GM10266 (cell line): Measurements from ENCODE around the gene CGN.

Experiments
- DNase-seq: peaks from one replicate; pipeline ENCODE4 v3.0.0; 2012; ENCODE audit errors: extremely low spot score
- CTCF ChIP-seq: IDR thresholded peaks from 2 replicates; pipeline ENCODE4 v1.5.1; 2012; ENCODE audit warnings: mild to moderate bottlenecking, low read depth; ENCODE audit not compliant: control insufficient read depth, insufficient read depth; ENCODE audit errors: missing control alignments

Gene CGN

DNA sequence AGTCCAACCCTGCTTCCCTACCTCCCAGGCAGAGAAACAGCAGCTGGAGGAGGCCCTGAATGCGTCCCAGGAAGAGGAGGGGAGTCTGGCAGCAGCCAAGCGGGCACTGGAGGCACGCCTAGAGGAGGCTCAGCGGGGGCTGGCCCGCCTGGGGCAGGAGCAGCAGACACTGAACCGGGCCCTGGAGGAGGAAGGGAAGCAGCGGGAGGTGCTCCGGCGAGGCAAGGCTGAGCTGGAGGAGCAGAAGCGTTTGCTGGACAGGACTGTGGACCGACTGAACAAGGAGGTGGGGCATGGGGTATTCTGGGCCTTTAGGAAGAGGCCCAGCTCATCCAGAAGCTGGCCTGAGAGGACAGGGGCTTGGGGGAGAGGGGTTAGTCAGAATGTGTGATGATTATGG is 19.3 kb downstream of the CGN start:
- no peak for DNase-seq
- no peak for TF ChIP-seq CTCF

DNA sequence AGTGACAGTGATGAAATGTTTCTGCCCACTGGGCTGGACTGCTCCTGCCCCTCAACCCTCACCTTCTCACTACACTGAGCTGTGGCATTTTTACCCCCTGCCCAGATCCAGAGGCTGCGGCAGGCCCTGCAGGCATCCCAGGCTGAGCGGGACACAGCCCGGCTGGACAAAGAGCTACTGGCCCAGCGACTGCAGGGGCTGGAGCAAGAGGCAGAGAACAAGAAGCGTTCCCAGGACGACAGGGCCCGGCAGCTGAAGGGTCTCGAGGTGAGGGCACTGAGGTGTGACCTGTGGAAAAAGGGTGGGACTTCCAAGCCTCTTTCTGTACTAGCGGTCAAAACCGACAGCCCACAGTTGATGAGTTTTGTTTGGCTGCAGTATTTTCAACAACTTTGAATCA is 22.7 kb downstream of the CGN start:
- no peak for TF ChIP-seq CTCF
- no peak for DNase-seq

- peak; percentile 89 for TF ChIP-seq CTCF
- peak; percentile 77 for DNase-seq
Measured at GRCh38 chr1:151534662-151535278, 23.6 kb downstream of the CGN start.

GRCh38 chr1:151535326-151536271 is 24.4 kb downstream of the CGN start:
- DNase-seq: no peak
- no peak for TF ChIP-seq CTCF

- no peak for TF ChIP-seq CTCF
- no peak for DNase-seq
Measured at GRCh38 chr1:151536499-151536898, 25.3 kb downstream of the CGN start.

DNA sequence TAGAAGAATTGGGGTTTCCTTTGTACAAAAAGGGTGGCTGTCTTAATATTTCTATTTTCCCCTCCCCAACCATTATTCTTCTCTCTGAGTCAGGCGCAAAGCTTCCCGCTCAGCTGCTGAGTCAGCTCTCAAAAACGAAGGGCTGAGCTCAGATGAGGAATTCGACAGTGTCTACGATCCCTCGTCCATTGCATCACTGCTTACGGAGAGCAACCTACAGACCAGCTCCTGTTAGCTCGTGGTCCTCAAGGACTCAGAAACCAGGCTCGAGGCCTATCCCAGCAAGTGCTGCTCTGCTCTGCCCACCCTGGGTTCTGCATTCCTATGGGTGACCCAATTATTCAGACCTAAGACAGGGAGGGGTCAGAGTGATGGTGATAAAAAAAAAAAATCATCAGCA is 25.9 kb downstream of the CGN start:
- no peak for DNase-seq

More for the DNA sequence above, 25.9 kb downstream of the CGN start:
- no peak for TF ChIP-seq CTCF
